ENCODE results near the gene ZCCHC3.

GRCh38 chr20:288956-289692 lies 8.2 kb upstream of the ZCCHC3 start:
- TF ChIP-seq POLR2A (IDR thresholded peaks at IDR 0.05; ENCODE audit: low read depth, low read length) (no peak), EZH2 (IDR thresholded peaks at IDR 0.05; ENCODE audit: borderline replicate concordance, low read depth, low read length, severe bottlenecking) (no peak), CTCF (IDR thresholded peaks at IDR 0.05; ENCODE audit: extremely low read depth in 1 of 2, insufficient read depth in 1 of 2, low read depth in 1 of 2, low read length in 2 of 2) (no peak), POLR2AphosphoS5 (IDR thresholded peaks at IDR 0.05; ENCODE audit: insufficient read depth, low read depth, low read length) (no peak), FOS (IDR thresholded peaks at IDR 0.05; ENCODE audit: borderline replicate concordance, insufficient read depth, low read length) (no peak), JUN (IDR thresholded peaks at IDR 0.05; ENCODE audit: borderline replicate concordance, insufficient read depth, insufficient read length, low read depth) (no peak)

All from endothelial cell of umbilical vein (primary cell).